T follicular helper cell (primary cell): ENCODE results near the gene ABCC9.

Experiments used
- DNase-seq: peaks from one replicate; pipeline ENCODE4 v3.0.0-alpha.2; 2020; ENCODE audit warnings: low read depth

ABCC9 gene

GRCh38 chr12:21877293-21877982 is 63.8 kb downstream of the ABCC9 start:
- no peak for DNase-seq

- no peak for DNase-seq
These were observed 75.4 kb downstream of the ABCC9 start for GRCh38 chr12:21865846-21866245.

- DNase-seq = no peak
These were observed 80.7 kb downstream of the ABCC9 start for GRCh38 chr12:21860534-21860933.

- DNase-seq = no peak
These were observed 81.1 kb downstream of the ABCC9 start for GRCh38 chr12:21860128-21860527.

- no peak for DNase-seq
These were observed 89.0 kb downstream of the ABCC9 start for GRCh38 chr12:21852251-21852650.

- DNase-seq = no peak
These were observed 90.1 kb downstream of the ABCC9 start for GRCh38 chr12:21851151-21851550.

GRCh38 chr12:21850419-21850818 is 90.8 kb downstream of the ABCC9 start:
- DNase-seq = no peak

- DNase-seq = no peak
These were observed 91.3 kb downstream of the ABCC9 start for GRCh38 chr12:21849878-21850277.

GRCh38 chr12:21848192-21848591 is 93.0 kb downstream of the ABCC9 start:
- DNase-seq = no peak

- DNase-seq = no peak
These were observed 97.4 kb downstream of the ABCC9 start for GRCh38 chr12:21843795-21844194.

- DNase-seq = no peak
These were observed 101.5 kb downstream of the ABCC9 start for GRCh38 chr12:21839776-21840175.

- DNase-seq = no peak
These were observed 103.4 kb downstream of the ABCC9 start for GRCh38 chr12:21837847-21838246.

GRCh38 chr12:21831791-21832344 is 109.4 kb downstream of the ABCC9 start:
- DNase-seq = no peak

- no peak for DNase-seq
These were observed 112.4 kb downstream of the ABCC9 start for GRCh38 chr12:21828779-21829178.

GRCh38 chr12:21828136-21828775 is 113.0 kb downstream of the ABCC9 start:
- no peak for DNase-seq

GRCh38 chr12:21827083-21827482 is 114.1 kb downstream of the ABCC9 start:
- no peak for DNase-seq

- no peak for DNase-seq
These were observed 114.7 kb downstream of the ABCC9 start for GRCh38 chr12:21826618-21826910.

- DNase-seq = no peak
These were observed 115.2 kb downstream of the ABCC9 start for GRCh38 chr12:21825886-21826617.

GRCh38 chr12:21823581-21823980 is 117.6 kb downstream of the ABCC9 start:
- no peak for DNase-seq

- DNase-seq = no peak
These were observed 121.5 kb downstream of the ABCC9 start for GRCh38 chr12:21819678-21820077.

GRCh38 chr12:21819236-21819635 is 122.0 kb downstream of the ABCC9 start:
- DNase-seq = no peak

- DNase-seq = no peak
These were observed 122.6 kb downstream of the ABCC9 start for GRCh38 chr12:21818627-21819026.
